ENCODE results near the gene GDE1.

GDE1 gene

GRCh38 chr16:19505600-19506303 lies 16.1 kb downstream of the GDE1 start:
- no peak overlapping the region for H3K27ac ChIP-seq
- no peak overlapping the region for H3K4me3 ChIP-seq (ENCODE audit: low read depth in 1 of 2, low read length in 1 of 2)
- H3K9me3 ChIP-seq: no peaks in the 10 kb centered on the region
- no peaks in the 10 kb centered on the region for H3K27me3 ChIP-seq
- H3K4me1 ChIP-seq (ENCODE audit: control insufficient read depth in 1 of 2, insufficient read depth in 1 of 2, low read depth in 1 of 2, low read length in 1 of 2): peaks cover 2% of the 10 kb centered on the region in 2 experiments
- TF ChIP-seq, protein P1, sequence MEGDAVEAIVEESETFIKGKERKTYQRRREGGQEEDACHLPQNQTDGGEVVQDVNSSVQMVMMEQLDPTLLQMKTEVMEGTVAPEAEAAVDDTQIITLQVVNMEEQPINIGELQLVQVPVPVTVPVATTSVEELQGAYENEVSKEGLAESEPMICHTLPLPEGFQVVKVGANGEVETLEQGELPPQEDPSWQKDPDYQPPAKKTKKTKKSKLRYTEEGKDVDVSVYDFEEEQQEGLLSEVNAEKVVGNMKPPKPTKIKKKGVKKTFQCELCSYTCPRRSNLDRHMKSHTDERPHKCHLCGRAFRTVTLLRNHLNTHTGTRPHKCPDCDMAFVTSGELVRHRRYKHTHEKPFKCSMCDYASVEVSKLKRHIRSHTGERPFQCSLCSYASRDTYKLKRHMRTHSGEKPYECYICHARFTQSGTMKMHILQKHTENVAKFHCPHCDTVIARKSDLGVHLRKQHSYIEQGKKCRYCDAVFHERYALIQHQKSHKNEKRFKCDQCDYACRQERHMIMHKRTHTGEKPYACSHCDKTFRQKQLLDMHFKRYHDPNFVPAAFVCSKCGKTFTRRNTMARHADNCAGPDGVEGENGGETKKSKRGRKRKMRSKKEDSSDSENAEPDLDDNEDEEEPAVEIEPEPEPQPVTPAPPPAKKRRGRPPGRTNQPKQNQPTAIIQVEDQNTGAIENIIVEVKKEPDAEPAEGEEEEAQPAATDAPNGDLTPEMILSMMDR (IDR thresholded peaks at IDR 0.05): no peak
- H3K36me3 ChIP-seq: peaks cover 99% of the 10 kb centered on the region

DNA sequence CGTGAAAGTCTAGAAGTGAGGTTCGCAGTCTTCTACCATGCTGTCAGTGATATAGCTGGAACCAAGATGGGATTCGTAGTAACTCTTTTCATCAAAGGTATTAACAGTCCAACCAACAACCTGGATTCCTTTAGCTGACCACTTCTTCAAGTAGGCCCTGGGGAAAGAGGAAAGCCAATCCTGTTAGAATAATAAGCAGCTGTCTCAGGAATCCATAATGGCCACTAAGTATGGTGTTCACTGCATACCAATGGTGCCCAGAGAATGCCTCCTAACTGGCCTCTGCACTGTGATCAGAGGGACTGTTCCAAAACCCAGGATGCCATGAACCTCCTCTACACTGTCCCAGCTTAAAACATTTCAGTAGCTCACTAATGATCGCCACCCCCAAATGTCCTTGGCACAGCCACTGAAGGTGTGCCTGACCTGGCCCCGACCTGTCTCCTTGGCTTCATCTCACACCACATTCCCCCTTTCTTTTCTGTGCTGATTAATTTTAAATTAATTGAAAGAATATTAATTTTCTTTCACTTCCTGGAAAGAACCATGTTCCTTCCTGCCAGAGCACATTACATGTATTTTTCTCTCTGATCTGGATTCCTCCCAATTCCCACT lies 18.3 kb downstream of the GDE1 start:
- no peaks in the 10 kb centered on the region for H3K4me1 ChIP-seq (ENCODE audit: control insufficient read depth in 1 of 2, insufficient read depth in 1 of 2, low read depth in 1 of 2, low read length in 1 of 2)
- H3K36me3 ChIP-seq: peaks cover 99% of the 10 kb centered on the region
- TF ChIP-seq, protein P1 (IDR thresholded peaks at IDR 0.05): no peak
- no peak overlapping the region for H3K4me3 ChIP-seq (ENCODE audit: low read depth in 1 of 2, low read length in 1 of 2)
- H3K27ac ChIP-seq: no peak overlapping the region
- no peaks in the 10 kb centered on the region for H3K27me3 ChIP-seq
- H3K9me3 ChIP-seq: no peaks in the 10 kb centered on the region

DNA sequence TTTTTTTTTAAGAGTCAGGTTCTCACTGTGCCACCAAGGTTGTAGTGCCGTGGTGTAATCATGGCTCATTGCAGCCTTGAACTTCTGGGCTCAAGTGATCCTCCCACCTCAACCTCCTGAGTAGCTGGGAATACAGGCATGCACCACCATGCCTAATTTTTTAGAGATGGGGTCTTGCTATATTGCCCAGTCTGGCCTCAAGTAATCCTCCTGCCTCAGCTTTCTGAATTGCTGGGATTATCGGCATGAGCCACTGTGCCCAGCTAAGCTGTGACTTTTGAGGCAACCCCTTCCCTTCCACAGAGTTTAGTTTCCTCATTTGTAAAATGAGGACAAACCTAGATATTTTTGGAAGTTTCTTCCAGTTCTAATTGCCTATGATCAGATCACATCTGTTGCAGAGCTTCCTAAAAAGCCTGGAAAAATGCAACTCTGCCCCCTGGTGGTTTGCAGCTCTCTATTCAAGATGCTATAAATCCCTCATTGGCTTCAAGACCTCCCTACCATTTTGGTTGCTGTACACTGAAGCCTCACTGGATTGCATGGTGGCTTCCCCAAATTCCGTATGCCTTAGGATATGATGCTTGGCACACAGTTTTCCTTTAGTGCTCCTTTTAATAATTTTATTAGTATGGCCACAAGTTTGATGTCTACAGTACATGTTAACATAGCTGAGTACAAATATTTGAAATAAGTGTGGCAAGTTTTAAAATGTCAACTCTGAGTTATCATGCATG lies 19.3 kb downstream of the GDE1 start:
- Histone ChIP-seq H3K4me1 (ENCODE audit: control insufficient read depth in 1 of 2, insufficient read depth in 1 of 2, low read depth in 1 of 2, low read length in 1 of 2) (peaks cover 2 to 4% of the 10 kb centered on the region in 2 experiments), H3K36me3 (peaks cover 96% of the 10 kb centered on the region), H3K9me3 (no peaks in the 10 kb centered on the region), H3K4me3 (ENCODE audit: low read depth in 1 of 2, low read length in 1 of 2) (no peak overlapping the region), H3K27ac (no peak overlapping the region), H3K27me3 (no peaks in the 10 kb centered on the region)
- TF ChIP-seq, protein P1 (IDR thresholded peaks at IDR 0.05): peak; percentile 66

DNA sequence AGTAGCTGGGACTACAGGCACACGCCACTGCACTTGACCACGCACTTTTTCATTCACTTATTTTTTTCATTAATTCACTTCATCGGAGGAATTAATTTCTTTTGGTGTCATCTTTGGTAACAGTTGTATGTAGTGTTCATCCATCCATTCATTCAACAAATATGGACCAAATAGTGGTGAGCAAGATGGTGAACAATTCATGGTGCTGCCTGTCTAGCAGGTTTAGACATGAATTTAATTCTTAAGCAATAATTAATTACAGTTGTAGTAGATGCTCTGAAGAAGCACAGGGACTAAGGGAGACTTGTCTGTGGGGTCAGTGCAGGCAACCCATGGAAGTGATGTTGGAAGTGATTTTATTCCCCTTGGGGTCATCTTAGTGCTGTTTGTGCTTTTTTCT lies 22.4 kb downstream of the GDE1 start:
- no peak overlapping the region for H3K27ac ChIP-seq
- H3K9me3 ChIP-seq: no peaks in the 10 kb centered on the region
- no peaks in the 10 kb centered on the region for H3K27me3 ChIP-seq
- no peak overlapping the region for H3K4me3 ChIP-seq (ENCODE audit: low read depth in 1 of 2, low read length in 1 of 2)
- peaks cover 10 to 12% of the 10 kb centered on the region in 2 experiments for H3K4me1 ChIP-seq (ENCODE audit: control insufficient read depth in 1 of 2, insufficient read depth in 1 of 2, low read depth in 1 of 2, low read length in 1 of 2)
- TF ChIP-seq, protein P1 (IDR thresholded peaks at IDR 0.05): no peak
- H3K36me3 ChIP-seq: peaks cover 66% of the 10 kb centered on the region

GRCh38 chr16:19499006-19499405 lies 22.9 kb downstream of the GDE1 start:
- Histone ChIP-seq H3K4me3 (ENCODE audit: low read depth in 1 of 2, low read length in 1 of 2) (no peak overlapping the region), H3K36me3 (peaks cover 61% of the 10 kb centered on the region), H3K27ac (no peak overlapping the region), H3K4me1 (ENCODE audit: control insufficient read depth in 1 of 2, insufficient read depth in 1 of 2, low read depth in 1 of 2, low read length in 1 of 2) (peaks cover 13 to 15% of the 10 kb centered on the region in 2 experiments), H3K27me3 (no peaks in the 10 kb centered on the region), H3K9me3 (no peaks in the 10 kb centered on the region)
- TF ChIP-seq, protein P1 (IDR thresholded peaks at IDR 0.05): no peak
